ENCODE results near the gene NTF3. TPM values are rescaled to one million over a fixed set of nuclear protein-coding genes. Genes with fewer than 3 reads are reported as not detected.

NTF3 gene
- total RNA-seq, 4 donors from 2014 or later: 0.80 to 2.9 (median 1.3) TPM

GRCh38 chr12:5433845-5434646 lies 2.1 kb downstream of the NTF3 start:
- Histone ChIP-seq H3K36me3 (no peaks in the 10 kb centered on the region), H3K27ac (no peak overlapping the region), H3K4me3 (peak overlapping the region; percentile 51), H3K27me3 (peaks cover 73% of the 10 kb centered on the region), H3K9me3 (no peaks in the 10 kb centered on the region), H3K4me1 (peaks cover 41% of the 10 kb centered on the region)
- 32% methylated on average over 15 of the region's 15 CpGs for WGBS
- no peak for DNase-seq (ENCODE audit: low spot score in 2 of 2)
- TF ChIP-seq EP300 (IDR thresholded peaks at IDR 0.05): no peak
- TF ChIP-seq, protein P1, sequence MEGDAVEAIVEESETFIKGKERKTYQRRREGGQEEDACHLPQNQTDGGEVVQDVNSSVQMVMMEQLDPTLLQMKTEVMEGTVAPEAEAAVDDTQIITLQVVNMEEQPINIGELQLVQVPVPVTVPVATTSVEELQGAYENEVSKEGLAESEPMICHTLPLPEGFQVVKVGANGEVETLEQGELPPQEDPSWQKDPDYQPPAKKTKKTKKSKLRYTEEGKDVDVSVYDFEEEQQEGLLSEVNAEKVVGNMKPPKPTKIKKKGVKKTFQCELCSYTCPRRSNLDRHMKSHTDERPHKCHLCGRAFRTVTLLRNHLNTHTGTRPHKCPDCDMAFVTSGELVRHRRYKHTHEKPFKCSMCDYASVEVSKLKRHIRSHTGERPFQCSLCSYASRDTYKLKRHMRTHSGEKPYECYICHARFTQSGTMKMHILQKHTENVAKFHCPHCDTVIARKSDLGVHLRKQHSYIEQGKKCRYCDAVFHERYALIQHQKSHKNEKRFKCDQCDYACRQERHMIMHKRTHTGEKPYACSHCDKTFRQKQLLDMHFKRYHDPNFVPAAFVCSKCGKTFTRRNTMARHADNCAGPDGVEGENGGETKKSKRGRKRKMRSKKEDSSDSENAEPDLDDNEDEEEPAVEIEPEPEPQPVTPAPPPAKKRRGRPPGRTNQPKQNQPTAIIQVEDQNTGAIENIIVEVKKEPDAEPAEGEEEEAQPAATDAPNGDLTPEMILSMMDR (IDR thresholded peaks at IDR 0.05): no peak
- TF ChIP-seq POLR2AphosphoS5 (IDR thresholded peaks at IDR 0.05): no peak
- TF ChIP-seq POLR2A (IDR thresholded peaks at IDR 0.05): no peak

DNA sequence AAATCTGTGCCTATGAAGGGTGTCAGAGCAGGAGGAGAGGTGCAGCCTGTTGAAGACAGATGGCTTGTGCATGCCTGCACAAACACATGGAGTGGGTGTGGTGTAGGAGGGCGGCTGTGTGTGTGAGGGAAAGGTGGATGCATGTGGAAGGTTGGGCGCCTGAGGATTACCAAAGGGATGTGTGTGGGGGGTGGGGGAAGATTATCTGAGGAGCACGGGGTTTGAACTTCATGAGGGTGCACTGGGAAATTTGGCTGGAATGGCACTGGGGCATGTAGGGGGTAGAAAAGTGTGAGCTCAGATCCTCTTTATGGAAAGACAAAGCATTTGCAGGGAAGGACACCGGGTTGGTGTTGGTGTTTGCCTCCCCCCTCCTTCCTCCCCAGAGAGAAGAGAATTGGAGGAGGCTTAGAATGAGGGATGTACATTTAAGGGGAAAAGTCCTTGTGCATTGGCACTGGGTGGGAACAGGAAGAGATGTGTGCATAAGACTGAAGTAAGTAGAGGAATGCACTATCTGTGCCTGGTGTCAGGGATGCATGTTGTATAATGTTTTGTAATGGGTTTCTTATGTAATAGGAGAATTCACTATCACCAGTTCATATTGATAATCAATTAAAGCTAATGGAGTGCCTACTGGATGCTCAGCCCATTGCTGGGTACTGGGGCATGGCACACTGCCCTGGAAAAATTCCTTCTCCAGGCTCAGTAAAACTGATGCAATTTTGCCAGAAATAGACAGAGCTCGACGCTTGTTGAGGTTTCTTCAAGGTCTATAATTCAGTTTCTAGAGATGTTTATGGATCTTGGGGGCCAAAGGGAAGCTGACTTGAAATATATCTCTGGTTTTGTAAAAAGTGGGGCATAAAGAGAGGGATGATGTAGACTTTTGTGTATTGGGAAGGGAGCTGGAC lies 3.0 kb downstream of the NTF3 start:
- 44% methylated on average over 6 of the region's 6 CpGs for WGBS
- Histone ChIP-seq H3K27me3 (peaks cover 65% of the 10 kb centered on the region), H3K36me3 (no peaks in the 10 kb centered on the region), H3K4me3 (no peak overlapping the region), H3K4me1 (peaks cover 38% of the 10 kb centered on the region), H3K27ac (no peak overlapping the region), H3K9me3 (no peaks in the 10 kb centered on the region)
- DNase-seq (ENCODE audit: low spot score in 2 of 2): no peak
- TF ChIP-seq EP300 (IDR thresholded peaks at IDR 0.05): no peak
- TF ChIP-seq, protein P1 (IDR thresholded peaks at IDR 0.05): no peak
- TF ChIP-seq POLR2A (IDR thresholded peaks at IDR 0.05): no peak
- no peak for TF ChIP-seq POLR2AphosphoS5 (IDR thresholded peaks at IDR 0.05)

GRCh38 chr12:5437182-5437583 lies 5.3 kb downstream of the NTF3 start:
- H3K27me3 ChIP-seq: peaks cover 49% of the 10 kb centered on the region

DNA sequence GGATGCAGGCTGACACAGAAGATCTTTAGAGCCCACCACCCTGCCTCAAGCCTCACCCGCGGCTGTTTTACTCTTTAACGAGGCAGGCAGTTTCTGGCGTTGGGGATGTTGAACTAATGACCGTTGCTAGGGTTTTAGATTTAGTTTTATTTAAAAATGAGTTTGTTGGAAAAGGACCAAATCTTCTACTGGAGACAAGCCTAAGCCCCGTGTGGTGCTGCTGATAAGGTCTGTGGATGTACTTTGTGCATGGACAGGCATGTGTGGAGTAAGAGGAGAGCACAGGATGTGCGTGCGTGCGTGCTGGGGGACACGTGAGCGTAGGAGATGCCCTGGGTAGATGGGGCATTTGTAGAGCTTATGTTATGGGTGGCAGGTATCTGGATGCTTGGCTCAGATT lies 5.7 kb downstream of the NTF3 start:
- H3K36me3 ChIP-seq: no peaks in the 10 kb centered on the region
- TF ChIP-seq, protein P1 (IDR thresholded peaks at IDR 0.05): no peak
- TF ChIP-seq POLR2AphosphoS5 (IDR thresholded peaks at IDR 0.05) (no peak), POLR2A (IDR thresholded peaks at IDR 0.05) (no peak), EP300 (IDR thresholded peaks at IDR 0.05) (no peak)
- H3K4me1 ChIP-seq: peaks cover 13% of the 10 kb centered on the region
- no peaks in the 10 kb centered on the region for H3K9me3 ChIP-seq
- peaks cover 45% of the 10 kb centered on the region for H3K27me3 ChIP-seq
- H3K4me3 ChIP-seq: no peak overlapping the region
- WGBS: 64% methylated on average over 11 of the region's 11 CpGs
- no peak overlapping the region for H3K27ac ChIP-seq
- DNase-seq (ENCODE audit: low spot score in 2 of 2): no peak

More at GRCh38 chr12:5437182-5437583, 5.3 kb downstream of the NTF3 start:
- Histone ChIP-seq H3K4me3 (no peak overlapping the region), H3K27ac (no peak overlapping the region), H3K4me1 (peaks cover 17% of the 10 kb centered on the region), H3K9me3 (no peaks in the 10 kb centered on the region), H3K36me3 (no peaks in the 10 kb centered on the region)
- WGBS: 74% methylated on average over 4 of the region's 4 CpGs
- TF ChIP-seq, protein P1 (IDR thresholded peaks at IDR 0.05): no peak
- TF ChIP-seq POLR2A (IDR thresholded peaks at IDR 0.05) (no peak), EP300 (IDR thresholded peaks at IDR 0.05) (no peak), POLR2AphosphoS5 (IDR thresholded peaks at IDR 0.05) (no peak)
- no peak for DNase-seq (ENCODE audit: low spot score in 2 of 2)
